ENCODE measurements around the gene IL25.

Gene IL25

DNA sequence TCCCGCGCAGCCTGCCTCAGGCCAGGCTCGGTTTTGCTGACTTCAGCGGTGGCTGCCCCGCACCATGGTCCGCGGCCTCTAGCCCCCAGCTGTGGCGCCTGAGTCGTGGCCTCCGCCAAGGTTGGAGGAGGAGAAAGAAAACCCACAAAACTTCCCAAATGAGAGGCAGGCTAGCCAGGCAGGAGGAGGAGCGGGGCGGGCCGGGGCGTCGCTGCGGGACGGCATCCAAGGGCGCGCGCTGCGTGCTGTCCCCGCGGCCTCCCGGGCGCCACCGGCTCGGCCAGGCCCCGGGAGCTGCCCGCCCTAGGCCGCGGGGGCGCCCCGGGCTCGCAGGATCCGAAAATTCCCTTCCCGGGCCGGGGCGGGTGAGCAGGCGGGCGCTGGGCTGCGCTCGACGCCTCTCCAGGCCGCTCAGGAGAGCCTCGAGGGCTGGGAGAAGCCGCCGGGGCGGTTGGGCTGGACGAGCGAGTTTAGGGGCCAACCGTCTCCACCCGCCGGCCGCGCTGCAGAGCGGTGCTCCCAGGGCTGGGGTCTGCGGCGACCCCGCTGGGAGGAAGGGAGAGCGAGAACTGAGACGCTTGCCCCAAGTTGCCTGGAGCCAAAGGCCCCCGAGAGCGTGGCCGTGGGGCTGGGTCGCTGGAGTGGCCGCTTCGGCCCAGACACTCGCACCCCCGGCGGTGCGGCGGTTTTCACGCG is 7.4 kb upstream of the IL25 start, which contains the start of gene EFS:
Gene EFS, minus strand, starts transcription at position 137 of the 696 bp plus-strand sequence. CDS start 147 bp downstream, outside the sequence.
- H3K4me3 ChIP-seq (ENCODE audit: insufficient read depth, low read length, poor library complexity, severe bottlenecking) = no peak within 1 kb of the TSS
- TF ChIP-seq EZH2phosphoT487 (conservative IDR thresholded peaks at IDR 0.05; ENCODE audit: low read length) = no peak
- TF ChIP-seq, protein P1, sequence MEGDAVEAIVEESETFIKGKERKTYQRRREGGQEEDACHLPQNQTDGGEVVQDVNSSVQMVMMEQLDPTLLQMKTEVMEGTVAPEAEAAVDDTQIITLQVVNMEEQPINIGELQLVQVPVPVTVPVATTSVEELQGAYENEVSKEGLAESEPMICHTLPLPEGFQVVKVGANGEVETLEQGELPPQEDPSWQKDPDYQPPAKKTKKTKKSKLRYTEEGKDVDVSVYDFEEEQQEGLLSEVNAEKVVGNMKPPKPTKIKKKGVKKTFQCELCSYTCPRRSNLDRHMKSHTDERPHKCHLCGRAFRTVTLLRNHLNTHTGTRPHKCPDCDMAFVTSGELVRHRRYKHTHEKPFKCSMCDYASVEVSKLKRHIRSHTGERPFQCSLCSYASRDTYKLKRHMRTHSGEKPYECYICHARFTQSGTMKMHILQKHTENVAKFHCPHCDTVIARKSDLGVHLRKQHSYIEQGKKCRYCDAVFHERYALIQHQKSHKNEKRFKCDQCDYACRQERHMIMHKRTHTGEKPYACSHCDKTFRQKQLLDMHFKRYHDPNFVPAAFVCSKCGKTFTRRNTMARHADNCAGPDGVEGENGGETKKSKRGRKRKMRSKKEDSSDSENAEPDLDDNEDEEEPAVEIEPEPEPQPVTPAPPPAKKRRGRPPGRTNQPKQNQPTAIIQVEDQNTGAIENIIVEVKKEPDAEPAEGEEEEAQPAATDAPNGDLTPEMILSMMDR (IDR thresholded peaks at IDR 0.05; ENCODE audit: insufficient read depth, low read length, poor library complexity, severe bottlenecking) = no peak
- H3K9ac ChIP-seq (ENCODE audit: low read length) = no peak within 1 kb of the TSS
- H3F3A ChIP-seq (ENCODE audit: insufficient read depth) = no peaks in the 10 kb centered on the region
- H3K27ac ChIP-seq (ENCODE audit: low read depth, low read length) = no peak within 1 kb of the TSS
- no peak within 1 kb of the TSS for H3K4me2 ChIP-seq (ENCODE audit: low read depth, low read length, poor library complexity, severe bottlenecking)
- no peaks in the 10 kb centered on the region for H3K27me3 ChIP-seq (ENCODE audit: low read length)
- no peak within 1 kb of the TSS for H2AFZ ChIP-seq (ENCODE audit: low read depth, low read length, severe bottlenecking)
- no peaks in the 10 kb centered on the region for H3K9me3 ChIP-seq (ENCODE audit: insufficient read depth, low read length)
- H4K20me1 ChIP-seq (ENCODE audit: low read depth, low read length) = no peaks in the 10 kb centered on the region
- no peaks in the 10 kb centered on the region for H3K9me2 ChIP-seq (replicated peaks; ENCODE audit: insufficient read depth, low read length)
- H3K36me3 ChIP-seq (ENCODE audit: low read length) = no peaks in the 10 kb centered on the region
- no peaks in the 10 kb centered on the region for H3K79me2 ChIP-seq (ENCODE audit: insufficient read depth, low read length)

DNA sequence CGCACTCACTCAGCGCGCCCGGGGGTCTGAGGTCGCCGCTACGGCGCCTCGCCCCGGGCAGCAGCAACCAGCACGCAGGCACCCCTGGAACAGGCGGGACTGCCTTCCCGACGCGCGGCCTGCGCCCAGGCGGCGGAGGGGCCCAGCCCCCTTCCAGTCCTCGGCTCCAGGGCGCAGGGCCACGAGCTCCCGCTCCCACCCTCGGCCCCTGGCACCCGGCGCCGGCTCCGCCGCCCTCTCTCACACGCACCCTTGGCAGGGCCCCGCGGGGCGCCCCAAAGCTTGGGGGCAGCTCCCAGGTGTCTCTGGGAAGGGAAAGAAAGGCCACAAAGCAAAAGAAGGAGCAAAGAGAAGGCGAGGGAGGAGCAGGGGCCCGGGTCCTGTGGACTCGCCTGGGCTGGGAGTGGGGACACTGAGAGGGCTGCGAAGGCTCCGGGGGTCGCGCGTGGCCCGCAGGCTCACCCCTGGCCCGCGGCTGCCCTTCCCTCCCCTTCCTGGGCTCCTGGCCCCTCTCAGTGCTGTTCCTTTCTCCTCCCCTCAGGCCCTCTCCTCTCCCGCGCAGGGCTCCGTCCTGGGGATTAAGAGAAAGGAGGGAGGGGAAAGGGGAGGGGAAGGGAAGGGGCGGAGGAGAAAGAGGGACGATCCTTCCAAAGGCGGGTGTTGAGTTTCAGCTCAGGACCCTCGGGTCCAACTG is 6.7 kb upstream of the IL25 start:
- H3K9me2 ChIP-seq (replicated peaks; ENCODE audit: insufficient read depth, low read length) = no peaks in the 10 kb centered on the region
- no peak overlapping the region for H3K4me2 ChIP-seq (ENCODE audit: low read depth, low read length, poor library complexity, severe bottlenecking)
- no peaks in the 10 kb centered on the region for H4K20me1 ChIP-seq (ENCODE audit: low read depth, low read length)
- TF ChIP-seq, protein P1 (IDR thresholded peaks at IDR 0.05; ENCODE audit: insufficient read depth, low read length, poor library complexity, severe bottlenecking) = no peak
- TF ChIP-seq EZH2phosphoT487 (conservative IDR thresholded peaks at IDR 0.05; ENCODE audit: low read length) = no peak
- no peak overlapping the region for H3K9ac ChIP-seq (ENCODE audit: low read length)
- no peaks in the 10 kb centered on the region for H3F3A ChIP-seq (ENCODE audit: insufficient read depth)
- no peak overlapping the region for H3K27ac ChIP-seq (ENCODE audit: low read depth, low read length)
- H3K36me3 ChIP-seq (ENCODE audit: low read length) = no peaks in the 10 kb centered on the region
- no peaks in the 10 kb centered on the region for H3K9me3 ChIP-seq (ENCODE audit: insufficient read depth, low read length)
- no peaks in the 10 kb centered on the region for H3K79me2 ChIP-seq (ENCODE audit: insufficient read depth, low read length)
- no peak overlapping the region for H2AFZ ChIP-seq (ENCODE audit: low read depth, low read length, severe bottlenecking)
- no peaks in the 10 kb centered on the region for H3K27me3 ChIP-seq (ENCODE audit: low read length)
- H3K4me3 ChIP-seq (ENCODE audit: insufficient read depth, low read length, poor library complexity, severe bottlenecking) = no peak overlapping the region

DNA sequence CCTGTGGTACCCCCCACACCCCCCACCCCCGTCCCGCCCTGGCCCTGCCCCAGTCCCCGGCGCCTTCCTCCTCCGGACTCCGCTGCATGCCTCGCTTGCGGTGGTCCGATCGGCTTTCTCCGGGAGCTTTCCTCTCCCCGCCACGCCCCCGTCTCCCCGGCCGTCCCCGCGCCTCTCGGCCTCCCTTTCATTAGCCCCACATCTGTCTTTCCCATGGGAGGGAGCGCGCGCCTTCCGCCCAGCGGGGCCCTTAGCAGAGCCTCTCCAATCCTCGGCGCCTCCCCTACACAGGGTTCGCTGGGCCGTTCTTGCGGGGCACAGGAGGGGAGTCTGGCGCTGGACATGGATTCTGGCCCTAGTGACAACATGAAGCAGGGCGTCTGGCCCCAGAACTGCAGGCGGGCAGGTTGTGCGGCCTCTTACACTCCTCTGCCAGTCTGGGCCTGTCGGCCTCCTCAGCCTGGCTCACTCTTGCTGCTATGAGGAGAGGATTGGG is 6.1 kb upstream of the IL25 start:
- no peaks in the 10 kb centered on the region for H3K79me2 ChIP-seq (ENCODE audit: insufficient read depth, low read length)
- H2AFZ ChIP-seq (ENCODE audit: low read depth, low read length, severe bottlenecking) = no peak overlapping the region
- H3K4me3 ChIP-seq (ENCODE audit: insufficient read depth, low read length, poor library complexity, severe bottlenecking) = no peak overlapping the region
- H3K27me3 ChIP-seq (ENCODE audit: low read length) = no peaks in the 10 kb centered on the region
- no peaks in the 10 kb centered on the region for H3K9me2 ChIP-seq (replicated peaks; ENCODE audit: insufficient read depth, low read length)
- no peak overlapping the region for H3K4me2 ChIP-seq (ENCODE audit: low read depth, low read length, poor library complexity, severe bottlenecking)
- H3K36me3 ChIP-seq (ENCODE audit: low read length) = no peaks in the 10 kb centered on the region
- no peaks in the 10 kb centered on the region for H3F3A ChIP-seq (ENCODE audit: insufficient read depth)
- no peak overlapping the region for H3K9ac ChIP-seq (ENCODE audit: low read length)
- no peaks in the 10 kb centered on the region for H4K20me1 ChIP-seq (ENCODE audit: low read depth, low read length)
- H3K9me3 ChIP-seq (ENCODE audit: insufficient read depth, low read length) = no peaks in the 10 kb centered on the region
- no peak overlapping the region for H3K27ac ChIP-seq (ENCODE audit: low read depth, low read length)
- TF ChIP-seq, protein P1 (IDR thresholded peaks at IDR 0.05; ENCODE audit: insufficient read depth, low read length, poor library complexity, severe bottlenecking) = no peak
- TF ChIP-seq EZH2phosphoT487 (conservative IDR thresholded peaks at IDR 0.05; ENCODE audit: low read length) = no peak
